OCI-LY1 (cell line): ENCODE data around the gene COLEC12.

Source experiments
- EZH2 ChIP-seq: fragments of 200-600 bp; sonication (generic), shearing (Covaris generic); IDR thresholded peaks from 2 replicates; pipeline ENCODE4 v1.8.0; 2017; ENCODE audit warnings: borderline replicate concordance, mixed run types, mild to moderate bottlenecking, antibody characterized with exemption, low read length, moderate library complexity, mixed read lengths
- TF ChIP-seq, protein P1 (sequence below): fragments of 200-600 bp; sonication (generic), shearing (Covaris generic); IDR thresholded peaks from 2 replicates; pipeline ENCODE4 v1.5.1; 2017; ENCODE audit warnings: mild to moderate bottlenecking, antibody characterized with exemption, low read length, moderate library complexity, mixed read lengths

- TF ChIP-seq, protein P1, sequence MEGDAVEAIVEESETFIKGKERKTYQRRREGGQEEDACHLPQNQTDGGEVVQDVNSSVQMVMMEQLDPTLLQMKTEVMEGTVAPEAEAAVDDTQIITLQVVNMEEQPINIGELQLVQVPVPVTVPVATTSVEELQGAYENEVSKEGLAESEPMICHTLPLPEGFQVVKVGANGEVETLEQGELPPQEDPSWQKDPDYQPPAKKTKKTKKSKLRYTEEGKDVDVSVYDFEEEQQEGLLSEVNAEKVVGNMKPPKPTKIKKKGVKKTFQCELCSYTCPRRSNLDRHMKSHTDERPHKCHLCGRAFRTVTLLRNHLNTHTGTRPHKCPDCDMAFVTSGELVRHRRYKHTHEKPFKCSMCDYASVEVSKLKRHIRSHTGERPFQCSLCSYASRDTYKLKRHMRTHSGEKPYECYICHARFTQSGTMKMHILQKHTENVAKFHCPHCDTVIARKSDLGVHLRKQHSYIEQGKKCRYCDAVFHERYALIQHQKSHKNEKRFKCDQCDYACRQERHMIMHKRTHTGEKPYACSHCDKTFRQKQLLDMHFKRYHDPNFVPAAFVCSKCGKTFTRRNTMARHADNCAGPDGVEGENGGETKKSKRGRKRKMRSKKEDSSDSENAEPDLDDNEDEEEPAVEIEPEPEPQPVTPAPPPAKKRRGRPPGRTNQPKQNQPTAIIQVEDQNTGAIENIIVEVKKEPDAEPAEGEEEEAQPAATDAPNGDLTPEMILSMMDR = no peak
- no peak for TF ChIP-seq EZH2
These were observed 208.2 kb downstream of the COLEC12 start for GRCh38 chr18:292271-292670.
